MM.1S (cell line): ENCODE results near the gene INSYN1.

Experiments used
- DNase-seq: peaks from one replicate; pipeline ENCODE4 v3.0.0-alpha.2; 2015
- H2AFZ ChIP-seq: fragments of 300-600 bp; sonication (generic); 2 replicates; pipeline ENCODE4 v1.6.0; 2016; ENCODE audit warnings: antibody characterized with exemption, low read length
- H3F3A ChIP-seq: fragments of 300-600 bp; sonication (generic); 2 replicates; pipeline ENCODE4 v1.6.1; 2016; ENCODE audit warnings: mild to moderate bottlenecking, antibody characterized with exemption, low read length, moderate library complexity, mixed read lengths; ENCODE audit not compliant: insufficient read depth
- H3K27ac ChIP-seq: fragments of 300-600 bp; sonication (generic); 2 replicates; pipeline ENCODE4 v1.5.1; 2016; ENCODE audit warnings: mild to moderate bottlenecking, low read length
- H3K27me3 ChIP-seq: fragments of 300-600 bp; sonication (generic); replicated peaks from 2 replicates; pipeline ENCODE4 v1.6.0; 2016; ENCODE audit warnings: low read length; ENCODE audit not compliant: insufficient read depth
- H3K36me3 ChIP-seq: fragments of 300-600 bp; sonication (generic); replicated peaks from 2 replicates; pipeline ENCODE4 v1.6.1; 2016; ENCODE audit warnings: mild to moderate bottlenecking, low read length, mixed read lengths; ENCODE audit not compliant: insufficient read depth
- H3K4me1 ChIP-seq: fragments of 300-600 bp; sonication (generic); 2 replicates; pipeline ENCODE4 v1.6.1; 2016; ENCODE audit warnings: low read length, mixed read lengths
- H3K4me2 ChIP-seq: fragments of 300-600 bp; sonication (generic); 2 replicates; pipeline ENCODE4 v1.6.0; 2016; ENCODE audit warnings: low read depth, low read length
- H3K4me3 ChIP-seq: fragments of 300-600 bp; sonication (generic); 2 replicates; pipeline ENCODE4 v1.5.1; 2016; ENCODE audit warnings: low read length, mixed read lengths
- H3K79me2 ChIP-seq: fragments of 300-600 bp; sonication (generic); 2 replicates; pipeline ENCODE4 v1.6.1; 2016; ENCODE audit warnings: mixed run types, low read length, mixed read lengths
- H3K9ac ChIP-seq: fragments of 300-600 bp; sonication (generic); 2 replicates; pipeline ENCODE4 v1.6.1; 2016; ENCODE audit warnings: low read length, mixed read lengths
- H3K9me2 ChIP-seq: fragments of 300-600 bp; sonication (generic); replicated peaks from 2 replicates; pipeline ENCODE4 v1.6.1; 2016; ENCODE audit warnings: mild to moderate bottlenecking, low read length, mixed read lengths; ENCODE audit not compliant: insufficient read depth
- H3K9me3 ChIP-seq: fragments of 300-600 bp; sonication (generic); replicated peaks from 2 replicates; pipeline ENCODE4 v1.6.1; 2016; ENCODE audit warnings: mild to moderate bottlenecking, low read length, mixed read lengths; ENCODE audit not compliant: insufficient read depth
- H4K20me1 ChIP-seq: fragments of 300-600 bp; sonication (generic); 2 replicates; pipeline ENCODE4 v1.6.1; 2016; ENCODE audit warnings: mild to moderate bottlenecking, low read length, moderate library complexity, mixed read lengths; ENCODE audit not compliant: insufficient read depth
- EZH2 ChIP-seq: fragments of 300-600 bp; sonication (generic); optimal IDR thresholded peaks from 2 replicates; pipeline ENCODE3; 2017; ENCODE audit warnings: low read depth, mild to moderate bottlenecking, antibody characterized with exemption, low read length, mixed read lengths
- EZH2phosphoT487 ChIP-seq: fragments of 300-600 bp; sonication (generic); IDR thresholded peaks from 2 replicates; pipeline ENCODE4 v1.6.1; 2018; ENCODE audit warnings: antibody characterized with exemption, low read length
- TF ChIP-seq, protein P1 (sequence below): fragments of 300-600 bp; sonication (generic); IDR thresholded peaks from 2 replicates; pipeline ENCODE4 v1.5.1; 2016; ENCODE audit warnings: antibody characterized with exemption, low read length, mixed read lengths

INSYN1 gene

GRCh38 chr15:73779974-73780373 is 26.8 kb upstream of the INSYN1 start:
- no peaks in the 10 kb centered on the region for H3K9me3 ChIP-seq
- TF ChIP-seq EZH2 (no peak), EZH2phosphoT487 (no peak)
- TF ChIP-seq, protein P1, sequence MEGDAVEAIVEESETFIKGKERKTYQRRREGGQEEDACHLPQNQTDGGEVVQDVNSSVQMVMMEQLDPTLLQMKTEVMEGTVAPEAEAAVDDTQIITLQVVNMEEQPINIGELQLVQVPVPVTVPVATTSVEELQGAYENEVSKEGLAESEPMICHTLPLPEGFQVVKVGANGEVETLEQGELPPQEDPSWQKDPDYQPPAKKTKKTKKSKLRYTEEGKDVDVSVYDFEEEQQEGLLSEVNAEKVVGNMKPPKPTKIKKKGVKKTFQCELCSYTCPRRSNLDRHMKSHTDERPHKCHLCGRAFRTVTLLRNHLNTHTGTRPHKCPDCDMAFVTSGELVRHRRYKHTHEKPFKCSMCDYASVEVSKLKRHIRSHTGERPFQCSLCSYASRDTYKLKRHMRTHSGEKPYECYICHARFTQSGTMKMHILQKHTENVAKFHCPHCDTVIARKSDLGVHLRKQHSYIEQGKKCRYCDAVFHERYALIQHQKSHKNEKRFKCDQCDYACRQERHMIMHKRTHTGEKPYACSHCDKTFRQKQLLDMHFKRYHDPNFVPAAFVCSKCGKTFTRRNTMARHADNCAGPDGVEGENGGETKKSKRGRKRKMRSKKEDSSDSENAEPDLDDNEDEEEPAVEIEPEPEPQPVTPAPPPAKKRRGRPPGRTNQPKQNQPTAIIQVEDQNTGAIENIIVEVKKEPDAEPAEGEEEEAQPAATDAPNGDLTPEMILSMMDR: no peak

GRCh38 chr15:73777741-73778140 is 24.6 kb upstream of the INSYN1 start:
- TF ChIP-seq, protein P1: no peak
- no peak for TF ChIP-seq EZH2phosphoT487
- TF ChIP-seq EZH2: no peak
- Histone ChIP-seq H3K27ac (no peak overlapping the region), H3F3A (no peaks in the 10 kb centered on the region), H4K20me1 (no peaks in the 10 kb centered on the region), H3K4me2 (no peak overlapping the region), H2AFZ (no peak overlapping the region), H3K9me3 (no peaks in the 10 kb centered on the region), H3K9me2 (no peaks in the 10 kb centered on the region), H3K4me3 (no peak overlapping the region), H3K27me3 (no peaks in the 10 kb centered on the region), H3K4me1 (no peaks in the 10 kb centered on the region), H3K79me2 (no peaks in the 10 kb centered on the region), H3K36me3 (no peaks in the 10 kb centered on the region), H3K9ac (no peak overlapping the region)
- DNase-seq: no peak

More at GRCh38 chr15:73779974-73780373, 26.8 kb upstream of the INSYN1 start:
- H3K79me2 ChIP-seq: no peaks in the 10 kb centered on the region
- no peak overlapping the region for H3K4me3 ChIP-seq
- H4K20me1 ChIP-seq: no peaks in the 10 kb centered on the region
- no peaks in the 10 kb centered on the region for H3K4me1 ChIP-seq
- no peaks in the 10 kb centered on the region for H3F3A ChIP-seq
- no peak for DNase-seq
- no peak overlapping the region for H3K27ac ChIP-seq
- H3K9ac ChIP-seq: no peak overlapping the region
- no peak overlapping the region for H3K4me2 ChIP-seq
- no peaks in the 10 kb centered on the region for H3K9me2 ChIP-seq
- H3K36me3 ChIP-seq: no peaks in the 10 kb centered on the region
- H2AFZ ChIP-seq: no peak overlapping the region
- H3K27me3 ChIP-seq: no peaks in the 10 kb centered on the region

GRCh38 chr15:73773428-73773827 is 20.3 kb upstream of the INSYN1 start:
- Histone ChIP-seq H3K9me3 (no peaks in the 10 kb centered on the region), H3K27ac (no peak overlapping the region), H3K4me1 (no peaks in the 10 kb centered on the region), H3K79me2 (no peaks in the 10 kb centered on the region), H3K36me3 (no peaks in the 10 kb centered on the region), H4K20me1 (no peaks in the 10 kb centered on the region), H3F3A (no peaks in the 10 kb centered on the region), H3K4me2 (no peak overlapping the region), H2AFZ (no peak overlapping the region), H3K4me3 (no peak overlapping the region), H3K27me3 (peaks cover 8% of the 10 kb centered on the region; the same call in 1 of the 2 replicates), H3K9ac (no peak overlapping the region), H3K9me2 (no peaks in the 10 kb centered on the region)
- DNase-seq: no peak
- TF ChIP-seq EZH2phosphoT487: no peak
- TF ChIP-seq, protein P1: no peak
- TF ChIP-seq EZH2: no peak
